HG03469 (cell line): Measurements from ENCODE around the gene TTC38.
"Not testable (repeated sequence)": the region's sequence is repeated elsewhere in the genome, so short reads cannot be mapped to it uniquely, and the experiment has no call there.

Source experiments
- ATAC-seq: cut with Tn5 transposase; IDR thresholded peaks from one replicate; pipeline ENCODE4 v1.9.1; 2021; ENCODE audit warnings: mild to moderate bottlenecking, moderate library complexity, moderate number of reproducible peaks; ENCODE audit not compliant: unreplicated experiment

Gene TTC38

GRCh38 chr22:46295277-46295971, 27.6 kb downstream of the TTC38 start:
- ATAC-seq = no peak

DNA sequence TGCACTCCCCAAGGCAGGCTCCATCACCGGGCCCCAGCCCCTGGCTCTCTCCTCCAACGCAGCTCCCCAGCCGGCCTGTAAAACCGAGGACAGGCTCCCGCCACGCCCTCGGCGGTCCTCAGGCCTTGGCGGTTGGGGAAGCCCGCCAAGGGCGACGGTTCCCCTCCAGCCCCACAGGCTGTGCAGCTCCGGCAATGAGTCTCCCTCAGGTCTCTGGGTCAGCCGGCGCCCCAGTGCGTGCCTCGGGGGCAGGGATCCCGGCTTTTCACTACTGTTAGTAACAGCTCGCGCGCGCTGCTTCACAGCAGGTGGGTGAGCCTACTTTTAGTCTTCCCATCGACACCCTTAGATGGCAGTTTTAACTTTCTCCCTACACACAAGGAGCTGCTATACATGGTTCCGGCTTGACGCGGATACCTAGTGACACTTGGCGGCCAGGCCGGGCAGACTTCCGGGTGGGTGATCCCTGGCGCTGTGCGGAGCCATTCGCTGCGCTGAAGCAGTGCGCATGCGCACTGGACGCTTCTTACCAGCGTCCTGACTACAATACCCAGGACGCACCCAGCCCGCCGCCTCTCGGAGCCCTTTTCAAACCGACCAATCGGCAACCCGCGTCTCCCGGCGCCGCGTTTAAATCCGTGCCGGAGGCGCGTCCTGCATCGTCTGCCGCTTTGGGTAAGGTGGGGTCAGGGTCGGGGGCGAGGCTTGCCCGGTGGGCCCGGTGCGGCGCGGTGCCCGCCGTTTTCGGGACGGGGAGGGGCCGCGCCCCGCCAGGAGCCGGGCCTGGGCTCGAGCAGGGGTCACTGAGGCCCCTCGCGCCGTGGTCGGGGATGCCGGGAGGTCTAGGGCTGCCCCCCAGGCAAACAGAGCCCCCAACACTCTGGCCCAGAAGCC, 28.7 kb downstream of the TTC38 start, which contains the start of gene GTSE1:
GTSE1 (plus strand) TSS at position 614 of the 894 bp plus-strand sequence. CDS start 531 bp downstream, outside the sequence.
- ATAC-seq = peak; percentile 78

GRCh38 chr22:46297151-46297812, 29.5 kb downstream of the TTC38 start:
- ATAC-seq = no peak

- no peak for ATAC-seq
These were observed 31.3 kb downstream of the TTC38 start for GRCh38 chr22:46299101-46299500.

- ATAC-seq = no peak
These were observed 32.7 kb downstream of the TTC38 start for GRCh38 chr22:46300491-46300890.

- ATAC-seq = no peak
These were observed 35.6 kb downstream of the TTC38 start for GRCh38 chr22:46303347-46303965.

DNA sequence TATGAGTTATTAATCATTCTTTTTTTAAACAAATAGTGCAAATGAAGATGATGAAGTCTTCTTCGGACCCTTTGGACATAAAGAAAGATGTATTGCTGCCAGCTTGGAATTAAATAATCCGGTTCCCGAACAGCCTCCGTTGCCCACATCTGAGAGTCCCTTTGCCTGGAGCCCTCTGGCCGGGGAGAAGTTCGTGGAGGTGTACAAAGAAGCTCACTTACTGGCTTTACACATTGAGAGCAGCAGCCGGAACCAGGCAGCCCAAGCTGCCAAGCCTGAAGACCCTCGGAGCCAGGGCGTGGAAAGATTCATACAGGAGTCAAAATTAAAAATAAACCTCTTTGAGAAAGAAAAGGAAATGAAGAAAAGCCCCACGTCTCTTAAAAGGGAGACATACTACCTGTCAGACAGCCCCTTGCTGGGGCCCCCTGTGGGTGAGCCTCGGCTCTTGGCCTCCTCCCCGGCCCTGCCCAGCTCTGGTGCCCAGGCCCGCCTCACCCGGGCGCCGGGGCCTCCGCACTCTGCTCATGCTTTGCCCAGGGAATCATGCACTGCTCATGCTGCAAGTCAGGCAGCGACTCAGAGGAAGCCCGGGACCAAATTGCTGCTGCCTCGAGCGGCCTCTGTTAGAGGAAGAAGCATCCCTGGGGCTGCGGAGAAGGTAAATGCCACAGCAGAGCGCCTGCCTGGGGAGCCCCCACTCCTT, 40.6 kb downstream of the TTC38 start:
- ATAC-seq = no peak

GRCh38 chr22:46309526-46310085, 41.8 kb downstream of the TTC38 start:
- no peak for ATAC-seq

GRCh38 chr22:46312056-46312455, 44.2 kb downstream of the TTC38 start:
- no peak for ATAC-seq

- not testable (repeated sequence) for ATAC-seq
These were observed 45.0 kb downstream of the TTC38 start for GRCh38 chr22:46312848-46313247.

DNA sequence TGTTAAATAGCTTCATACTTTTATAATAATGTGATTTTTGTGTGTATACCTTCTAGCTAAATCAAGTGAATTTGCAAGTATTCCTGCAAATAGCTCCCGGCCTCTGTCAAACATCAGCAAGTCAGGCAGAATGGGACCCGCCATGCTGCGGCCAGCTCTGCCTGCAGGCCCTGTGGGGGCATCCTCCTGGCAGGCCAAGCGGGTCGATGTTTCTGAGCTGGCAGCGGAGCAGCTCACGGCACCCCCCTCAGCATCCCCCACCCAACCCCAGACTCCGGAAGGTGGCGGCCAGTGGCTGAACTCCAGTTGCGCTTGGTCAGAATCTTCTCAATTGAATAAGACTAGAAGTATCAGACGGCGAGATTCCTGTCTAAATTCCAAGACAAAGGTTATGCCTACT, 48.2 kb downstream of the TTC38 start:
- ATAC-seq = no peak

- no peak for ATAC-seq
These were observed 49.8 kb downstream of the TTC38 start for GRCh38 chr22:46317646-46318045.

DNA sequence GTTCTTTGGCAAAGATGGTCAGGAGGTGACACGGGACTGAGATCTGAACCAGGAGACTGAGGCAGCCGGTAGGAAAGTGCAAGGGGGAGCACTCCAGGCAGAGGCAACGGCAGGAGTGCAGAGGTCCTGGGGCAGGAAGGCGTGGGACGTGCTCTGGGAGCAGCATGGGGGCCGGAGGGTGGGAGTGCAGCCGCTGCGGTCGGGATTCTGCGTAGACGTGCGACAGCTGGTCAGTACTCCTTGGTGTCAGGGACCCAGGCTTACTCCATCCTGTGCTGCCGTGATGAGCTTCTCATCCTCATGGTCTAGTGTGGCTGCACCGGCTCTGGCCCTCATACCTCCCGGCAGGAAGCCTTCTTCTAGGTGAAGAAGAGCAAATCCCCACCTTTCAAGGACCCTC, 50.8 kb downstream of the TTC38 start:
- ATAC-seq = no peak

DNA sequence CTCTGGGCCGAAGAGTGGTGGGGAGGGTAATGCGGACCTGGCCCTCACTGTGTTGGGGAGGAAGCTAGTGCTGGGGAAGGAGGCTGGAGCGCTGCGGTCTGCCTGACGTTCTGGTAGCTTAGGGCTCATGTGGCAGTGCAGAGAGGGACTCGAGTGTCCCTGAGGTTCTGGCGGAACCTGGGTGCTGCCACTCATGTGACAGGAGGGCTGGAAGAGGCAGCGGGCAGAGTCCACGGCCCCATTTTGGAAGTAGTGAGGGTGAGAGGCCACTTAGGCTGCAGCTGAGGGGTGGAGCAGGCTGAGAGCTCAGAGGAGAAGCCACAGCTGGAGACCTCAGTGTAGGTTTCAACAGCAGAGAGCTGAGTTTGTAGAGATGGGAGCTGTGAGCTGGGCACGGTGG, 51.5 kb downstream of the TTC38 start:
- ATAC-seq = no peak

- no peak for ATAC-seq
These were observed 52.4 kb downstream of the TTC38 start for GRCh38 chr22:46320166-46320710.

- ATAC-seq = no peak
These were observed 53.0 kb downstream of the TTC38 start for GRCh38 chr22:46320716-46321386.

DNA sequence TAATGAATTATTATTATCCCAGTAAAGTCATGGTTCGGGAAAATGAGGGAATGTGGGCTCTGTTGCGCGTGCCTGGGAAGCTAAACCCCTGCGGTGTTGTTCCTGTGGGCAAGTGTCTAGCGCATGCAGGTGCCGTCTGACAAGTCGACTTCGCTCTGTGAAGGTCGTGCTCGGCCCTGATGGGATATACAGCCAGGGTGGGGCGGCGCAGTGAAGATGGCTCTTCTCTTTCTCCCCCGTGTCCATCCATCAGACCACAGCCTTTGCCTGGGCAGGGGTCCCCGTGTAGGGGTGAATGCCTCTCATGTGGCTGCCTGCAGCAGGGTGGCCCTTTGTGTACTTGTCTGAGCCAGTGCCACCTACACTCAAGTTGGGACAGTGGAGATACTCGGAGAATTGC, 54.9 kb downstream of the TTC38 start:
- ATAC-seq = no peak

DNA sequence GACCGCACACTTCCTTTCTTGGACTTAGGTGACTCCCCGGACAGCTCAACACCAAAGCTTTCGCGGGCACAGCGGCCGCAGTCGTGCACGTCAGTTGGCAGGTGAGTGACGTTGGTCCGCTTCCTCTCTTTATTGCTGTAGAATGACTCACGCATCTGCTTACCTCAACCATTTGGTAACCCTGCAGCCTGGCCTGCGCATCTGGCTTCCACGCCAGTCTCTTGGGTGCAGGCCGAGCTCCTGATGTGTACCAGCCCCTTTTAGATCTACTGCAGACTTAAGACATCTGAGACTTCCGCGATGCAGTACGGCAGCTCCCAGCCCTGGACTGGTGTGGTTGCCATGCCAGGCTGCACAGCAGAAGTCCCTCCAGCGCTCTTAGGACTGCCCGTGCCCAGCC, 55.4 kb downstream of the TTC38 start:
- ATAC-seq = no peak

- ATAC-seq = no peak
These were observed 58.4 kb downstream of the TTC38 start for GRCh38 chr22:46326066-46326680.
